ENCODE measurements around the gene ZNF343. TPM values are rescaled to one million over a fixed set of nuclear protein-coding genes. Genes with fewer than 3 reads are reported as not detected.

Gene ZNF343
- total RNA-seq, 1 experiment from 2014 or later: 3.4 TPM

DNA sequence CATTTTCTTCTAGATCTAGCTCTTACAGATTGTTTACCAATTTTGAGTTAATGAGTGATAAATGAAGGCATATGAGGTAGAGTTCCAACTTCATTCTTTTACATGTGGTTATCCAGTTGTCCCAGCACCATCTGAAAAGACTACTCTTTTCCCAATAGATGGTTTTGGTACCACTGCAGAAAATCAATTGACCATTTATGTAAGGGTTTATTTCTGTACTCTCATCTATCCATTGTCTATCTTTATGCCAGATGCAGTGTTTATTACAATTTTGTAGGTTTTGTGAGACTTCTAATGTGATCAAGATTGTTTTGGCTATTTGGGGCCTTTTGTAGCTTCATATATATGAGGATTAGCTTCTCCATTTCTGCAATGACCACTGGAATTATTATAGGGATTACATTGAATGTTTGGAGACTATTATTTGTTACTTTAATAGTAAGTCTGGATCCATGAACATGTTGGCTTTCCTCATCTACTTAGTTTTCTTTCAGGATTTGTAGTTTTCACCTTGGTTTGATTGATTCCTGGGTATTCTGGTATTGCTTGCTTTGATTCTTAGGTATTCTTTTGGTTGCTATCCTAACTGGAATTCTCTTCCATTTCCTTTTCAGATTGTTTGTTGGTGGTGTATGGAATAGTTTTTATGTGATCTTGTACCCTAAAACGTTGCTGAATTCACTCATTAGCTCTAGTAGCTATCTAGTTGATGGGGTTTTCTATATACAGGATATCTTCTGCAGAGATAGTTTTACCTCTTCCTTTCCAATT lies 48.5 kb downstream of the ZNF343 start:
- Histone ChIP-seq H4K5ac (ENCODE audit: insufficient read length, low read depth, low read length) (no peak overlapping the region), H4K91ac (ENCODE audit: insufficient read length, low read depth, low read length) (no peak overlapping the region), H3K14ac (ENCODE audit: insufficient read depth, low read length) (no peak overlapping the region), H2BK5ac (ENCODE audit: insufficient read length, low read length) (no peak overlapping the region), H3K27ac (ENCODE audit: insufficient read length, low read depth, low read length) (no peak overlapping the region), H3K4me2 (ENCODE audit: insufficient read depth, insufficient read length, low read length) (no peak overlapping the region), H4K8ac (replicated peaks; ENCODE audit: insufficient read length, low read depth, low read length) (no peak overlapping the region), H3K4me1 (ENCODE audit: insufficient read depth, low read length) (no peaks in the 10 kb centered on the region), H3K79me1 (ENCODE audit: insufficient read depth, low read depth, low read length, poor library complexity, severe bottlenecking) (peaks cover 2% of the 10 kb centered on the region), H2BK120ac (ENCODE audit: low read depth, low read length, poor library complexity, severe bottlenecking) (no peak overlapping the region), H3K23me2 (ENCODE audit: insufficient read length, low read depth, low read length, poor library complexity, severe bottlenecking) (no peaks in the 10 kb centered on the region), H2BK15ac (ENCODE audit: low read depth, low read length) (no peak overlapping the region), H3K9ac (ENCODE audit: extremely low read depth, insufficient read length, low read length) (no peak overlapping the region), H3K27me3 (ENCODE audit: insufficient read depth, low read length) (no peaks in the 10 kb centered on the region), H3T11ph (ENCODE audit: low read length) (no peak overlapping the region), H2BK20ac (ENCODE audit: low read depth, low read length, poor library complexity, severe bottlenecking) (no peak overlapping the region), H2AFZ (ENCODE audit: low read length) (no peak overlapping the region), H3K56ac (ENCODE audit: insufficient read length, low read depth, low read length) (no peak overlapping the region), H2AK5ac (ENCODE audit: insufficient read length, low read length) (no peak overlapping the region), H3K4ac (ENCODE audit: low read depth, low read length) (no peak overlapping the region), H2BK12ac (ENCODE audit: insufficient read length, low read depth, low read length) (no peak overlapping the region), H3K79me2 (ENCODE audit: insufficient read depth, low read length) (no peaks in the 10 kb centered on the region), H4K20me1 (ENCODE audit: control insufficient read depth, insufficient read depth, insufficient read length) (no peaks in the 10 kb centered on the region), H3K18ac (ENCODE audit: insufficient read length, low read depth, low read length) (no peak overlapping the region), H3K9me3 (ENCODE audit: control insufficient read depth, low read depth, low read length) (no peaks in the 10 kb centered on the region), H3K23ac (ENCODE audit: insufficient read length, low read depth, low read length) (no peak overlapping the region)
- H3K9me3 Mint-ChIP-seq: no peaks in the 10 kb centered on the region
- H3K4me1 Mint-ChIP-seq: no peaks in the 10 kb centered on the region
- no peak overlapping the region for H3K4me3 Mint-ChIP-seq
- no peak for DNase-seq
- WGBS (ENCODE audit: extremely low coverage, insufficient read length, low lambda C conversion rate): no CpG with 5 or more reads among the region's 1 CpG
- H3K36me3 Mint-ChIP-seq (ENCODE audit: insufficient read depth in 1 of 3, low read depth in 3 of 3): peaks cover 52 to 67% (median 61%) of the 10 kb centered on the region in 3 experiments
- H3K27ac Mint-ChIP-seq: no peak overlapping the region
- peaks cover 1% of the 10 kb centered on the region; the same call in 1 of the 2 replicates for H3K27me3 Mint-ChIP-seq (ENCODE audit: low read depth)
- TF ChIP-seq, protein P1, sequence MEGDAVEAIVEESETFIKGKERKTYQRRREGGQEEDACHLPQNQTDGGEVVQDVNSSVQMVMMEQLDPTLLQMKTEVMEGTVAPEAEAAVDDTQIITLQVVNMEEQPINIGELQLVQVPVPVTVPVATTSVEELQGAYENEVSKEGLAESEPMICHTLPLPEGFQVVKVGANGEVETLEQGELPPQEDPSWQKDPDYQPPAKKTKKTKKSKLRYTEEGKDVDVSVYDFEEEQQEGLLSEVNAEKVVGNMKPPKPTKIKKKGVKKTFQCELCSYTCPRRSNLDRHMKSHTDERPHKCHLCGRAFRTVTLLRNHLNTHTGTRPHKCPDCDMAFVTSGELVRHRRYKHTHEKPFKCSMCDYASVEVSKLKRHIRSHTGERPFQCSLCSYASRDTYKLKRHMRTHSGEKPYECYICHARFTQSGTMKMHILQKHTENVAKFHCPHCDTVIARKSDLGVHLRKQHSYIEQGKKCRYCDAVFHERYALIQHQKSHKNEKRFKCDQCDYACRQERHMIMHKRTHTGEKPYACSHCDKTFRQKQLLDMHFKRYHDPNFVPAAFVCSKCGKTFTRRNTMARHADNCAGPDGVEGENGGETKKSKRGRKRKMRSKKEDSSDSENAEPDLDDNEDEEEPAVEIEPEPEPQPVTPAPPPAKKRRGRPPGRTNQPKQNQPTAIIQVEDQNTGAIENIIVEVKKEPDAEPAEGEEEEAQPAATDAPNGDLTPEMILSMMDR (conservative IDR thresholded peaks at IDR 0.05): no peak
